HG03103 (cell line): Measurements from ENCODE around the gene AQR.

Source experiments
- ATAC-seq: cut with Tn5 transposase; IDR thresholded peaks from one replicate; pipeline ENCODE4 v1.9.1; 2021; ENCODE audit warnings: low read depth; ENCODE audit not compliant: unreplicated experiment

Gene AQR

DNA sequence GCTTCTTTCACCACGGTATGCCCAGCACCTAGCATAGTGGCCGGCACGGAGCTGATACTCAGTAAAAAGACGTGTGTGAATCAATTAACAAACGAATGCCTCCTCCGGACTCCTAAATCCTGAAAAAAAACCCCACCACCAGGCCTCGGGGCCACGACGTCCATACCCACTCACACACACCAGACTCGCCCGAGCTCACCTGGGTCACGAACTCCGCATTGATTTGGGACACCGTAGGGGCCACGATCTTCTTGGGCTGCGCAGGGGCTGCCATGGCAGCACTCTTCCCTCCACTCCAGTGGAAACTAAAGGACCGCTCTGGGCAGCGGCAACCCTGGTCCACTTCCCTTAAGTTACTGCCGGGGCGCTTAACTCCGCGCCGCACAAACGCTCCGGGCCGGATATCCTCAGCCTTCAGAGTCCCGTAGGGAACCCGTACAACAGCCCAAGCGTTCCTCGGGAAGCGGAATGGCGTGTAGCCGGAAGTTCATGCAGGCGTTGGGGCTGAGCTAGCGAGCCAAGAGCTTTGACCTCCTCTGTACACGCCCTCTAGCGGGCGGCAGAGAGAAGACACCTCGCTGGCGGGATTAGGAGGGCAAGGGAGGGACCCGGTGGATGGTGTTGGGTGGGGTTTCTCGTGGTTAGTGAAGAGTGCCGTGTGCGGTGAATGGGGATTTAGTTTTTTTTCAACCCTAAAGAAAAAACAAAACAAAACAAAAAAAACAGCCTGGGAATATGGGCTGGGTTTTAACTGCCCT lies at the start of gene AQR:
AQR (minus strand) TSS at position 403 of the 758 bp plus-strand sequence; CDS start at position 274, 129 bp downstream.
- ATAC-seq = peak; percentile 92

DNA sequence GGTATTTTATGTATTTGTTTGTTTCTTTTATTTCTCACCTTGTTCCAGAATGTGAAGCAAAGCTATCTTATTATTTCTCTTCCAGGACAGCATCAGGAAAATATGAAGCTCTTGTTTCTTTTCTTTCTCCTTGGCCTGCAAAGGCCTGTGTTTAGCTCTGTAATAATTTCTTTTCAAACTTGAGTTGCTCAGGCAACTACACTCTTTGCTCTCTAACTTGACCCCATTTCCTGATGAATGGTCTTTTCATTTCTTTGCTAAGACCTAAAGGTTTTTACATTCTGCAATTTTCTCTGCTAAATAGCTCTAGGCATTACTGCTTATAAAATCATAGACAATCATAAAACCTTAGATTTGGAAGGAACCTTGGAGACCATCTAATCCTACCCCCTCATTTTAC lies 44.7 kb upstream of the AQR start:
- ATAC-seq = no peak

DNA sequence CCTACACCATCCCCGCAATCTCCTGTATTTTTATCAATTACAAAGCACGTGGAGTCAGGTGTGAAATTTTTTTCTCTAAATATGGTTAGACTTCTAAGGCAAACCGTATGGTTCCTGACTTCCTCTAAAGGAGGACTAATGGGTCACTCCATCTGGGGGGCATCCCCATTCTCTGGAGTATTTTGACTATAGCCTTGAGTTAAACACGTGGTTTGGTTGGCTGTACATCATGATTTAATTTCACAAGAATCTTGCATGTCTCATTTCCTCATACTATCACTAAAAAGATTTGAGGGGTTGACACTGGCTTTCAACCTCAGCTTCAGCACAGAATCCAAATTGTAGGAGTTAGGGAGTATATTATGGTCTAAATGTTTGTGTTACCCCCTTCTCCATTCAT lies 43.8 kb upstream of the AQR start:
- no peak for ATAC-seq

DNA sequence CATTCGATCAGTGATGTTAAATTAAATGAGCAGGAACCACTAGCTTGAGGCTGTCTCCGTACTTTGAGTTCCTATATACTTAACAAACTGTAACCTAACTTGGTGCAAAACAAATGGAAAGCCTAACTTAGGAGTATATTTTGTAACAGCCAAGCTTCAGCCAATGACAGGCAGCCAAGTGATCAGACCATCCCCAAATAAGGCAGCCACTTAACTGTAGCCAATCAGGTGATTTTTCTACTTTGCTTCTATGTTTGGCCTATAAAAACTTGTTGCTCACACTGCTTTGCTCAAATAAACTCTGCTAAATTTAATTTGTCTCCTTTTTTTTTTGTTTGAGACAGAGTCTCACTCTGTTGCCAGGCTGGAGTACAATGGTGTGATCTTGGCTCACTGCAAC lies 37.9 kb upstream of the AQR start:
- ATAC-seq = no peak

DNA sequence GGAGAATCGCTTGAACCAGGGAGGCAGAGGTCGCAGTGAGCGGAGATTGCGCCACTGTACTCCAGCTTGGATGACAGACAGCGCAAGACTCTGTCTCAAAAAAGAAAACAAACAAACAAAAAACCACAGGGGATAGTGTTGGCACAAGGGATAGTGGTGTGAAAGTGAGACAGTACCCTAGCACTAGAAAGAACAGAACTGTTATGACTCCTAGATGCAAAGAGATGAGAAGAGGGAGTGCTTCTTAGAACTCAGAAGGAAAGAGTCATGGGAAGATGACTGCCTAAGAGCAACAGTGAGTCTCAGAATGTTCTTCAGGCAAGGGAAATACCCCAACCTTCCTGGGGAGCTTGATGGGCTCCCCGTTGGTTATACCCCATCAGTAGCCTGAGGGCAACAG lies 36.4 kb upstream of the AQR start:
- no peak for ATAC-seq

DNA sequence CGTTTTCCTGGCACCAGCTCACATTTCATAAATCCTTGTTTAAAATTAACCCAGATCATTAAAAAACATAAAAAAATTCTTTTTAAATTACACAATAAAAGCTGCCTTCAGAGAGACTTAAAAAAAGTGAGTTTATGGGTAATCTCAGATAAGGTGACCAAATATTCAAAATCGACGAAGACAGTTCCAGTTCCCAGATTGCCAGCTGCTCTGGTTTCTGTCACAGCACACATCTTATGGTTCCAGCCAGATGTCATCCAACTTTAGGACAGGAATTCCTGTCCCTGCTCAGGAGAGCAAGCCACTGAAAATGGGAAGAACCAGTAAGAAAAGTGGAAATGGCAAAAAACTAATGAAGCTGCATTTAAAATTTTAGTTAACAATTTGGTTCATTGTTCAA lies 34.4 kb upstream of the AQR start:
- ATAC-seq = no peak

DNA sequence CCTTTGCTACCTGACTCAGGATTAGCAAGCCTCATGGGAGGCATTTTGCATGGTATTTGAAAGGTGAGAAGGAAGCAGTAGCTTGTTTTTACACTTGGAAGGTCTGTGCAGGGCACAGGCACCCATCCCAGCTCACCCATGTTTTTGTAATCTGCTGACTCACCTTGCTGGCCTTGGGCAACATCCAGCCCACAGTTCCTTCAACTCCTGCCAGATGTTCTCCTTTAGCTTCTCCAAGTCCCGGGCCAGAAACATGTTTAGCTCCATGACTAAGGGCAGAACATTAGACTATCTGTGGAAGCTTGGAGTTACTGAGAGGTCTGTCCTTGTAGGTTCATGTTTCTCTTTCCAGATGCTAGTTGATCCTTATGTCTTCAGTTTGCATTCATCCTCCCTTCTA lies 31.0 kb upstream of the AQR start:
- ATAC-seq = no peak

DNA sequence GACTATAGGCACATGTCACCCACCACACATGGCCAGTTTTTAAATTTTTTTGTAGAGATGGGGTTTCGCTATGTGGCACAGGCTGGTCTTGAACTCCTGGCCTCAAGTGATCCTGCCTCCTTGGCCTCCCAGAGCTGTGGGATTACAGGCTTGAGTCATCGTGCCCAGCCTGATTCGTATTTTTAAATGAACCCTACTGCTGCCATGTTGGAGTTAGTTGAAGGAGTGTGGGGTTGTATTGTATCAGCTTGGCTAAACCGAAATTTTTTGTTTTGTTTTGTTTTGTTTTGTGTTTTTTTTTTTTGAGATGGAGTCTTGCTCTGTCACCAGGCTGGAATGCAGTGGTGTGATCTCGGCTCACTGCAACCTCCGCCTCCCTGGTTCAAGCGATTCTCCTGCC lies 30.4 kb upstream of the AQR start:
- ATAC-seq = no peak

DNA sequence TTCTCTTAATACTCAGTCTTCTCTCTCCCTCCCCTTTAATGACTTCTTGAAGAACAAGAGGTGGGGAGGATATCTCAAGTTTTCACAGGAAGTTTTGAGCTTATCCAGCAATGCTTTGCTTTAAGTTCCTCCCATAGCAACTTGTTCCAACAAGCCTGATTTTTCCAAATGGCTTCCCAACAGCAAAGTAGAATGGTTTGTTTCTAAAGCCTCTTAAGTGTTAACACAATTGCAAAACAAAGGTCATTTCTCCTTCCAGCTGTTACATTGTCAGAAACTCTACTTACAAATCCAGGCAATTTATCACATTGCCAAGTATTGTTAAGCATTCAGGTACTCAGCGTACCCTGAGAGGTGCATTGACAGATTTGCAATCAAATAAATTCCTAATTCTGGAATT lies 25.4 kb upstream of the AQR start:
- ATAC-seq = no peak

DNA sequence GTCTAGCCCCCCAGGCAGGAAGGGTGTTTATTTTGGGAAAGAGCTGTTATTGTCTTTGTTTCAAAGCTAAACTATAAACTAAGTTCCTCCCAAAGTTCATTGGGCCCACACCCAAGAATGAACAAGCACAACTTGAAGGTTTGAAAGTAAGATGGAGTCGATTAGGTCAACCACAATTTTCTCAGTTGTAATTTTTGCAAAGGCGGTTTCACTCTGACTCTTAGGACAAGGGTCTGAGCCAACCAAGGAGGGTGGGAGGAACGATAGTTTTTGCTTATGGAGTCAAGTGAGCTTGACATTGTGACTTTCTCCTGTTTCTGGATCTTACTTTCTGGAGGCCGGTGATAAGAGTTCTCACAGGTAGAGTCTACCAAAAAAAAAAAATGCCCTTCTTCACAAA lies 24.3 kb upstream of the AQR start:
- peak; percentile 90 for ATAC-seq

DNA sequence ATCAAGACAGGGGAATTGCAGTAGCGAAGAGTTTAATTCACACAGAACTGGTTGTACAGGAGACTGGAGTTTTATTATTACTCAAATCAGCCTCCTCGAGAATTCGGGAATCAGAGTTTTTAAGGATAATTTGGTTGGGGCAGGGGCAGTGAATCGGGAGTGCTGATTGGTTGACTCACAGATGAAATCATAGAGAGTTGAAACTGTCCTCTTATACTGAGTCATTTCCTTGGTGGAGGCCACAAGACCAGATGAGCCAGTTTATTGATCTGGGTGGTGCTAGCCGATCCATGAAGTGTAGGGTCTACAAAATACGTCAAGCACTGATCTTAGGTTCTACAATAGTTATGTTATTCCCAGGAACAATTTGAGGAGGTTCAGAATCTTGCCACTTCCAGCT lies 23.9 kb upstream of the AQR start:
- peak; percentile 35 for ATAC-seq

DNA sequence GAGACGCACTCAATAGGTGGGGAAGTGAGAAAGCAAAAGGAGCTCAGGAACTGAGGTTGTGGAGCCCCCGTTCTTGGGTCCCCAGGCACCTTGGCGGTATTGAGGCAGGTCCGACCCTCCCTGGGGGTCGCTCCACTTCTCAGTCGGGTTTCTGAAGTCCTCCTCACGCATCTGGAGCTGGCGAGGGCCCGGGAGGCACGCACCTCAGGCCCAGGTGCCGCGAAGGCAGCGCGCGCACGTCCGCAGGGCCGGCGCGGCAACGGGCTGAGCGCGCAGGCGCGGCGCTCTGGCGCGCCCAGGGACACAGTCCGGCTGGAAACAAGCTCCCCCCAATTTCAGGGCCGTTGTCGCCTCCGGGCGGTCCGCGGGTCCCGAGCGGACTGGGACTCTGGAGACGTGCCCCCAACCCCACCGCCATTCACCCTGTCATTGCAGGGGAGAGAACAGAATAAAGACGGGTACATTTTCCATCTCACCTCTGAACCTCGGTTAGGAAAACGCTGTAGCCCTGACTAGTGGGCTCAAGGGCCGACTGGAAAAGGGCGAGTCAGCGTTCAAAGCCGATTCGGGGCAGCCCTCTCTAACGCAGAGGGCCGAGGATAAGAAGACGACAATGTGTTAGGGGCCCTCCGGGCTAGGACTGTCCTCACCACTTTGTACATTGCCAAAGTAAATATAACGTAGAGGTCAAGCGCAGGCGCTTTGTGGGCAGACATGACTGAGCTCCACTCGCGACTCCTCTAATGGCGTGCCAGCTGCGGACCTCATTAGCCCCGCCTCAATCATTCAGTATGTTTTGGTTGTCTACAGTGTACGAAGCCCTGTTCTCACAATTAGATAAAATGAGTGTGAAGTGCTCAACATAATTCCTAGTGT lies 18.7 kb upstream of the AQR start, which contains the start of gene ZNF770:
ZNF770 (minus strand) TSS at position 261 of the 876 bp plus-strand sequence. CDS start 4,853 bp downstream, outside the sequence.
- ATAC-seq = peak; percentile 75

DNA sequence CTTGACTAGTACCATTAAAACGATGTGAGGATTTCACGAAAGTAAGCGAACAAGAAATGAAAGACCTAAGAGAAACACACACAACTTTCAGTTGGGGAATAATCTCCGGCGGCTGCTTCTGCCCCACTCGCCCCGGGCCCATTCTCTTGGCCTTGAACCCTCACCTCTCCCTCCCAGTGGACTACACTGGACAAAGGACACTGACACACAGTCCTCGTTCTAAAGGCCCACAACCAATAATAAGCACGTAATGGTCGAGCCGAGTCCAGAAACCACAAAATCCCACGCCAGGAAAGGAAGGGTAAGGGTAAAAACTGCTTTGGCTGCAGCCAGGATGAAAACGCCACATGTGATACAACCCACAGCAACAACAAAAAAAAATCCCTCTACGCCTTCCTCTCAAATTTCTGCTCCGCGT lies 18.1 kb upstream of the AQR start:
- ATAC-seq = no peak

DNA sequence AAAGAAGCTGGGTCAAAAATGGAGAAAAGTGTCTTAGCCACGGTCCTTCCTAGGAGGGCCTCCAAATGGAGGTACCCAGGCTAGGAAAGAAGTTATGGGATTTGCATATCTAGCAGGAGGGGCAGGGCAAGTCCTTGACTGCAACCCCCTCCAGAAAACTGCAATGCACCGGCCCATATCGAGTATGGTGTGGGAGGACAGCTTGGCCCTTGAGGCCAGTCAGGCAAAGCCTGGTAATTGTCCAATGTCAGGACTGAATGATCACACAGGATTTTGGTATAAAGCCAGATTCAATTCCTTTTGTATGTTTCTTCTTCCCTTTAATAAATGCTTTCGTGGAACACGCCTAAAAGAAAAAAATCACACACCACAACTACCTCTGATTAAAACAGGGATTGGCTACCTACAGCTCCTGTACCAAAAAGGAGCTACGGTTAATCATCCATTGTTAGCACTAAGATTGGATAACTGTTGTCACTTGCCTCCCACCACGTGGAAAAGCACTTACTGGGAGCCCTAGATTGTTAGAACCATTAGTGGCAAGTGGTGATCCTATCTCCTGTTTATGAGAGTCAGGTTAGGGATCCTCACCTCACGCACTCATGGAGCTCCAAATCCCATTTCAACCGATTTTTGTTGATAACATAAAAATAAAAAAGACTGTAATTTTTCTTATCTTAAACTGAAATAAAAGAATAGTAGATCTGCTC lies 17.4 kb upstream of the AQR start:
- no peak for ATAC-seq

DNA sequence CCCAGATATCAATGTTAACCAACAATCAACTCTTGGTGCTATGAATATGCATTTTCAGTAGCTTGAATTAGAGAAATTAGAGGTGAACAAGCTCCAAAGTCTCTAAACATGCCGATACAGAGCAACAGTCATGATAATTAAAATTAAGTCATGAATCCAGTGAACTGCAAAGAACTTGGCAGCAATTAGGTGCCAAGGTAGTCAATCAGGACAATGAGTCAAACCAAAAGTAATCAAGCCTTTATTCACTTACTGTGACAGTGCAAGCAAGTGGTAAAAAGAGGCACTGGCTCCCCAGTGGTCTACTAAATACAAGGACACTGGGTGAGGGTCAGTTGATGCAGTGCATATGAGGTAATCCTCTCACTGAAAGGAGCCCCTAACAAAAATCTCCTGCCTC lies 16.8 kb upstream of the AQR start:
- ATAC-seq = no peak

DNA sequence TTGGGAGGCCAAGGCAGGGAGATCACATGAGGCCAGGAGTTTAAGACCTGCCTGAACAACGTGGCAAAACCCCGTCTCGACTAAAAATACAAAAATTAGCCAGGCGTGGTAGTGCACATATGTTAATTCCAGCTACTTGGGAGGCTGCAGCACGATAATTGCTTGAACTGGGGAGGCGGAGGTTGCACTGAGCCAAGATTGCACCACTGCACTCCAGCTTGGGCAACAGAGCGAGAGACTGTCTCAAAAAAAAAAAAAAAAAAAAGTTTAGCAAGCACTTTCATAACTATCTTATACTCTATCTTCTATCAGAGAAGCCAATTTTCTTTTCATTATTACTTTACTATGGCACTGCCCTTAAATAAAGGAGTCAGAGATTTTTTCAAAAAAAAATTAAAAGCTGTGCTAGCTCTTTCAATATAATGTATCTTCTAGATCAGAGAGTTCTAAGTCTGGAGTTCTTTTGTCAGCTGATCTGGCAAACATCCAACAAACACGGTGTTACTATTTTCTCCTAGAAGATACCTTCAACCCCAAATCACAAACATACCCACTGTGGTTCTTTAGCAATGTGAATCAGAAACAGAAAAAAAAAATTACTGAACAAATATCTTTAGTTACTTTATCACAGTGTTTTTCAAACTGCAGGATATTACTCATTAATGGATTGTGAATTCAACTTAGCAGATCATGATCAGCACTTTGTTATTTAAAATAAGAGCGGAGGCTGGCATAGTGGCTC lies 15.5 kb upstream of the AQR start:
- no peak for ATAC-seq

DNA sequence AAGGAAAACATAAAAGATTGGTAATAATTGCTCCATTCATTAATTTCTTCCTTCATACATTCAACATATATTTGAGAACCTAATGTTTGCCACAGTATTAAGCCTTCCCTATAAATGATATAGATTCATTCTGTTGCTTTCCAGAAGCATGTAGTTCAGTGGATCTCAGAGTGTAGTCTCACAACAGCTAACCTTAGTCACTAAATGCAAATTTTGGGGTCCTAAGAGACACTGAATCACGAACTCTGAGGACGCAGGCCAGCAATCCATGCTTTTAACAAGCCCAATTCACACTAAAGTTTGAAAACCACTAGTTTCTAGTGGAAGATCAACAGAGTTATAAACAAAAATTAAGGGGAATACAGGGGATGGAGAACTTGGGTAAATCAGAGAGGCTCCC lies 7.2 kb upstream of the AQR start:
- ATAC-seq = no peak

DNA sequence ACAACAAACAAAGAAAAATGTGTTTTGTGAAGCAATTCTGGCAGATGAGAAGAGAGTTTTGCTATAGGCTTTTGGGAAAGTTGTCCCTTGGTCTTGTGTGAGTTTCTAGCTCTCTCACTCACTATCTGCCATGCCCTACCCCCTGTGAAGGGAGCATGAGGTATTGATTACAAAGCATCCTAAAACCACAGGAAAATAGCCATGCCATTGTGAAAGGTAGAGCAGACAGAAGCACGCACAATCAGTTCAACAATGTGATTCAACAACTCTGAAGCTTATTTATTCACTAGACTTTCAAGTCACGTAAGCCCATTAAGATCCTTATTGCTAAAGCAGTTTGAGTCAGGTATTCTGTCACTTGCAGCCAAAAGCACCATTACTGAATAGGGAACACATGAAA lies 6.5 kb upstream of the AQR start:
- no peak for ATAC-seq

DNA sequence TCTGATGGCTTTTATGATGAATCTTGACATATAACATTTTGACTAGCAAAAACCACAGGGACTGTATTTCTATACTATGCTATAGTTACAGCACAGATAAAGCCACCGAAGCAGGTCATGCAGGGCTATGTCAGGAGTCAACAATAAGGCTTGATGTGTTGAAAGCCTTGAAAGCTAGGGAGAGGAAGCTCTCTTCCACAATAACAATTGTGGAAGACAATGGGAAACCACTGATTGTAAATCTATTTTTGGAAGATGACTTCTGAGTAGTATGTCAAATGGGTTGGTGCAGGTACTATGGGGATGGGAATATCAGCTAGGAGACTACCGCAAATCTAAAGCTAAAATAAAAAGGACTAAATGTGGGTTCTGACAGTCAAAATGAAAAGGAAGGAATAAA lies 4.0 kb upstream of the AQR start:
- ATAC-seq = no peak

DNA sequence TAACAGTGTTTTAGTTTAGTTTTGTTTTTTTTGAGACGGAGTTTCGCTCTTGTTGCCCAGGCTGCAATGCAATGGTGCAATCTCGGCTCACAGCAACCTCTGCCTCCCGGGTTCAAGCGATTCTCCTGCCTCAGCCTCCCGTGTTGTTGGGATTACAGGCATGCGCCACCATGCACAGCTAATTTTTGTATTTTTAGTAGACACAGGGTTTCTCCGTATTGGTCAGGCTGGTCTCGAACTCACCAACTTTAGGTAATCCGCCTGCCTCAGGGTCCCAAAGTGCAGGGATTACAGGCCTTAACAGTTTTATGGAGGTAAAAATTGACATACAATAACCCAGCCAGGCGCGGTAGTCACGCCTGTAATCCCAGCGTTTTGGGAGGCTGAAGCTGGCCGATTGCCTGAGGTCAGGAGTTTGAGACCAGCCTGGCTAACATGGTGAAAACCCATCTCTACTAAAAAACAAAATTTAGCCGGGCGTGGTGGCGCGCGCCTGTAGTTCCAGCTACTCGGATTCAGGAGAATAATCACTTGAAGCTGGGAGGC lies 629 bp upstream of the AQR start:
- peak; percentile 5 for ATAC-seq
